Prostate gland (tissue), 2 donors: ENCODE data around the gene PAX5. TPM values are rescaled to one million over a fixed set of nuclear protein-coding genes. Genes with fewer than 3 reads are reported as not detected.

Experiments
- DNase-seq: peaks from one replicate; pipeline ENCODE4 v3.0.0-alpha.2; 2019; ENCODE audit warnings: low spot score
- H3K27ac ChIP-seq, 2 donors: fragments of 200-600 bp; sonication (generic); 2 replicates each; pipeline ENCODE4 v1.5.1; 2017 to 2019
- H3K27me3 ChIP-seq: fragments of 200-600 bp; sonication (generic); replicated peaks from 2 replicates; pipeline ENCODE4 v1.5.1; 2019; ENCODE audit not compliant: insufficient read depth
- H3K36me3 ChIP-seq, 2 donors: fragments of 200-600 bp; sonication (generic); 1 replicate in 1 of 2; 2 replicates in 1 of 2; pipeline versions ENCODE4 v1.5.1 to v1.8.1; 2017 to 2019
- H3K4me1 ChIP-seq: fragments of 200-600 bp; sonication (generic); replicated peaks from 2 replicates; pipeline ENCODE4 v1.5.1; 2019
- H3K4me3 ChIP-seq, 2 donors: fragments of 200-600 bp; sonication (generic); 2 replicates each; pipeline ENCODE4 v1.5.1; 2017 to 2019
- H3K9me3 ChIP-seq: fragments of 200-600 bp; sonication (generic); 2 replicates; pipeline ENCODE4 v1.5.1; 2017
- CTCF ChIP-seq, 4 experiments: fragments of 200-600 bp in 2 of 4; fragments of 450-650 bp in 2 of 4; sonication (generic) in 2 of 4; IDR thresholded peaks; 1 replicate in 3 of 4; 2 replicates in 1 of 4; pipeline ENCODE4 v1.5.1; 2016 to 2019; ENCODE audit warnings: antibody characterized with exemption in 4 of 4, mild to moderate bottlenecking in 2 of 4, moderate library complexity in 2 of 4
- POLR2A ChIP-seq: fragments of 450-650 bp; IDR thresholded peaks from one replicate; pipeline ENCODE4 v1.6.1; 2016; ENCODE audit warnings: antibody characterized with exemption, mild to moderate bottlenecking
- POLR2AphosphoS5 ChIP-seq: sonication (generic); formaldehyde crosslinking; IDR thresholded peaks from one replicate; pipeline ENCODE4 v1.6.1; 2017; ENCODE audit warnings: antibody characterized with exemption
- WGBS: methylation state at CpG from one replicate; pipeline ENCODE4 v1.1.5; 2018; 5-methylcytosine and 5-hydroxymethylcytosine counted together
- intact Hi-C: fragments of 100-400 bp; cut with DNase I; formaldehyde crosslinking; loops from one replicate; pipeline ENCODE4 v1.14.2; 2022
- total RNA-seq, 2 donors: library from RNA; depleted of rRNA; stranded (reverse); fragments of >200 nt; gene quantifications; one replicate each; pipeline ENCODE4 v1.1.0, GENCODE V29; 2016

PAX5 gene
- total RNA-seq, 2 donors from 2014 or later = 0.05 to 0.11 TPM

GRCh38 chr9:36815566-36816348, 218.3 kb downstream of the PAX5 start:
- WGBS = 94% methylated on average over 7 of the region's 7 CpGs
- no peak for DNase-seq

GRCh38 chr9:36815023-36815422, 219.0 kb downstream of the PAX5 start:
- no peaks in the 10 kb centered on the region for H3K27me3 ChIP-seq
- DNase-seq = no peak
- no peak for TF ChIP-seq CTCF (IDR thresholded peaks at IDR 0.05)
- TF ChIP-seq POLR2AphosphoS5 = no peak
- no peak for TF ChIP-seq POLR2A
- intact Hi-C loops = no loop called here
- H3K9me3 ChIP-seq = no peaks in the 10 kb centered on the region
- WGBS = 96% methylated on average over 3 of the region's 3 CpGs
- H3K36me3 ChIP-seq = no peaks in the 10 kb centered on the region
- H3K27ac ChIP-seq = no peak overlapping the region
- no peaks in the 10 kb centered on the region for H3K4me1 ChIP-seq
- H3K4me3 ChIP-seq = no peak overlapping the region

More at GRCh38 chr9:36815566-36816348, 218.3 kb downstream of the PAX5 start:
- no peak overlapping the region for H3K27ac ChIP-seq
- no peaks in the 10 kb centered on the region for H3K36me3 ChIP-seq
- no peaks in the 10 kb centered on the region for H3K9me3 ChIP-seq
- intact Hi-C loops = no loop called here
- H3K4me1 ChIP-seq = no peaks in the 10 kb centered on the region
- no peak overlapping the region for H3K4me3 ChIP-seq
- TF ChIP-seq POLR2AphosphoS5 (no peak), CTCF (IDR thresholded peaks at IDR 0.05) (no peak), POLR2A (no peak)
- no peaks in the 10 kb centered on the region for H3K27me3 ChIP-seq

GRCh38 chr9:36813154-36813553, 220.9 kb downstream of the PAX5 start:
- Histone ChIP-seq H3K9me3 (no peaks in the 10 kb centered on the region), H3K27me3 (no peaks in the 10 kb centered on the region), H3K36me3 (no peaks in the 10 kb centered on the region), H3K4me3 (no peak overlapping the region), H3K4me1 (no peaks in the 10 kb centered on the region), H3K27ac (no peak overlapping the region)
- TF ChIP-seq POLR2A = no peak
- no peak for DNase-seq
- WGBS = 64% methylated on average over 10 of the region's 10 CpGs
- intact Hi-C loops = no loop called here

- no peak for DNase-seq
- Histone ChIP-seq H3K9me3 (no peaks in the 10 kb centered on the region), H3K27ac (no peak overlapping the region), H3K4me3 (no peak overlapping the region), H3K4me1 (no peaks in the 10 kb centered on the region), H3K36me3 (no peaks in the 10 kb centered on the region), H3K27me3 (no peaks in the 10 kb centered on the region)
- intact Hi-C loops = no loop called here
- TF ChIP-seq POLR2A = no peak
- TF ChIP-seq CTCF (IDR thresholded peaks at IDR 0.05) = no peak
- TF ChIP-seq POLR2AphosphoS5 = no peak
Observed at GRCh38 chr9:36812556-36812955, 221.5 kb downstream of the PAX5 start.

- TF ChIP-seq POLR2AphosphoS5 (no peak), POLR2A (no peak), CTCF (IDR thresholded peaks at IDR 0.05) (no peak)
- no peak overlapping the region for H3K4me3 ChIP-seq
- no peak overlapping the region for H3K27ac ChIP-seq
- intact Hi-C loops = no loop called here
- no peaks in the 10 kb centered on the region for H3K36me3 ChIP-seq
- WGBS = 57% methylated on average over 4 of the region's 4 CpGs
- no peaks in the 10 kb centered on the region for H3K9me3 ChIP-seq
- H3K4me1 ChIP-seq = no peaks in the 10 kb centered on the region
- no peaks in the 10 kb centered on the region for H3K27me3 ChIP-seq
- no peak for DNase-seq
Observed at GRCh38 chr9:36808251-36808650, 225.8 kb downstream of the PAX5 start.
